ENCODE data around the gene TUBB.

DNA sequence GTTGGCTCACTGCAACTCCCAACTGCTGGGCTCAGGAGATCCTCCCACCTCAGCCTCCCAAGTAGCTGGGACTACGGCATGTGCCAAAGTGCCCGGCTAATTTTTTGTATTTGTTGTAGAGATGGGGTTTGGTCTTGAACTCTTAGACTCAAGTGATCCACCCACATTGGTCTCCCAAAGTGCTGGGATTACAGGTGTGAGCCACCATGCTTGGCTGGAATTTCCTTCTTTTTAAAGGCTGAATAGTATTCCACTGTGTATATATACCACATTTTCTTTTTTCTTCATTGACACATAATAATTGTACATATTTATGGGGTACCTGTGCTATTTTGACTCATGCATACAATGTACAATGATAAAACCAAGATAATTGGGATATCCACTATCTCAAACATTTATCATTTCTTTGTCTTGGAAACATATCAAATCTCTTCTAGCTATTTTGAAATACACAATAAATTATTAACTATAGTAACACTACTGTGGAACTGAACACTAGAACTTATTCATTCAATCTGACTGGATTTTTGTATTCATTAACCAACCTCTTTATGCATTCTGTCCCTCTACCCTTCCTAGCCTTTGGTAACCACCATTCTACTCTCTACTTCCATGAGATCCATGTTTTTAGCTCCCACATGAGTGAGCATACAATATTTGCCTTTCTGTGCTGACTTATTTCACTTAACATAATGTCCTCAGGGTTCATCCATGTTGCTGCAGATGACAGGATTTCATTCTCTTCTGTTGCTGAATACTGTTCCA lies 10.9 kb upstream of the TUBB start:
- no peak for TF ChIP-seq YY1 (IDR thresholded peaks at IDR 0.05; ENCODE audit: insufficient read depth, insufficient read length)
- TF ChIP-seq SUZ12 (IDR thresholded peaks at IDR 0.05; ENCODE audit: extremely low read depth, insufficient read depth, insufficient read length) = no peak
- TF ChIP-seq ZNF274 (IDR thresholded peaks at IDR 0.05; ENCODE audit: low read depth, low read length) = no peak
